ENCODE measurements around the gene IL18BP.

The IL18BP gene

DNA sequence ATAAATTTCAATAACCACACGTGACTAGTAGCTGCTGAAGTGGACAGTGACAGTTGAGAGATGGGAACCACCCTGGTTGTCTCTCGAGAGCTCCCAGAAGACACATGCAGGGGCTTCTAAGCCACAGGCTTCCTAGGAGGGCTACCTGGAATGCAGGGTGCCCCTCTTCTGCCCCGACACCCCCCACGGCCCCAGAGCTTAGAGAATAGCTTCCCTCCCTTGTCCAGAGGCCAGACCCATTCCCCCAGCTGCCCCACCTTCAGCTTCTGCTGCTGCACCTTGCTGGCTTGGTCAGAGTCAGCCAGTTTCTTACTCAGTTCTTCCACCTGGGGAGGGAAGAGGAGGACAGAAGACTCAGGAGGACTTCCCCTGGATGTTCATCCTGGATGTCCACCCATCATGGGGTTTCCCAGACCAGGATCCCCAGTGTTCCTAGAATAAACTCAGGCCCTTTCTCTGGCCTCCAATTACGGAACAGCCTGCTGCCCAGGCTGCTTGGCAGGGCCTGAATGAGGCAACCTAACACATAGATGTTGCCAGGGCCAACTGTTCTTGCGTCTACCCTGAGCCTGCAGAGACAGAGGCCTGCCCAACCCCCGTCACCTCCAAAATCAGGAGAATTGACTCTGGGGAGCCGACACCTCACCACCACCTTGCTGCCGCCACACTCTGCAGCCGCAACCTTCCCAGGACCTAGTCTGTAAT is 12.0 kb downstream of the IL18BP start:
- POLR2A ChIA-PET: interaction anchor here (0.6 kb wide), 2 partner anchors 117 to 740 kb away, joined by 3 read pairs; no protein-coding TSS in a partner anchor
- H3K27ac ChIP-seq (ENCODE audit: insufficient read depth in 1 of 2, low read depth in 1 of 2, low read length in 2 of 2, poor library complexity in 1 of 2, severe bottlenecking in 2 of 2): no peak overlapping the region
- H3K4me1 ChIP-seq (ENCODE audit: control extremely low read depth in 1 of 4, control insufficient read depth in 4 of 4, insufficient read depth in 4 of 4, low read length in 3 of 4): no peaks in the 10 kb centered on the region
- no peak overlapping the region for H3K4me3 ChIP-seq (ENCODE audit: control insufficient read depth in 1 of 7, extremely low read depth in 1 of 7, insufficient read depth in 4 of 7, low read depth in 2 of 7, low read length in 6 of 7)
- no peak for DNase-seq
- WGBS (ENCODE audit: insufficient coverage): 94% methylated on average over 6 of the region's 10 CpGs
- no peaks in the 10 kb centered on the region for H3K9me3 ChIP-seq (ENCODE audit: control extremely low read depth in 1 of 5, control insufficient read depth in 4 of 5, insufficient read depth in 2 of 5, low read depth in 1 of 5, low read length in 4 of 5)
- CTCF ChIA-PET: interaction anchor here (0.8 to 10.0 kb wide), 3 partner anchors 11 to 33 kb away, joined by 3 to 99 read pairs (median 8); no protein-coding TSS in a partner anchor
- H3K27me3 ChIP-seq (replicated peaks in 2 of 5; ENCODE audit: control insufficient read depth in 4 of 5, insufficient read depth in 5 of 5, low read length in 4 of 5): no peaks in the 10 kb centered on the region
- peaks cover 35 to 99% (median 93%) of the 10 kb centered on the region in 4 experiments for H3K36me3 ChIP-seq (ENCODE audit: control insufficient read depth in 4 of 4, insufficient read depth in 4 of 4, low read length in 3 of 4)

DNA sequence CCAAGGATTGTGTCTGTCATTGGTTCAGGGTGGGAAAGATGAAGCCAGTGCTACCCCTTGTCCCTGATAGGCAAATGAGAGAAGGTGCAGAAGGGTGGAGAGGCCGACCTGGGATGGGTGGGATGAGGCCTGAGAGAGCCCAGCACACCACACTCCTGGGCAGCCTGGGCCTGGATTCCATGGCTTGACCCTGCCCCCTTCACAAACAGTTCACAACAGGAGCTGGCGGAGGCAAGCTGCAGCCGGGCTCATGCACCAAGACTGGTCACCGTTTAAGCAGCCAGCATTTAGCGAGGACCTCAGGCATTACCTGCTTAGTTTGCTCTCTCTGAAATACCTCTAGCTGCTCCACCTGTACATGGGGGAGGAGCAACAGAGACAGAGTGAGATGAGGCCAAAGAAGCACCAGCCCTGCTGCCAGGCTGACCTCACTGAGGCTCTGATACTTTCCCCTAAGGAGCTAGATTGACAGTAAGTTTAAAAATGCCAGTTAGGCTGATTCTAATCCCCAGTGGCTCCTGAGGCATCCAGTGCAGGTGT is 13.5 kb downstream of the IL18BP start:
- Histone ChIP-seq H3K4me3 (ENCODE audit: control insufficient read depth in 1 of 7, extremely low read depth in 1 of 7, insufficient read depth in 4 of 7, low read depth in 2 of 7, low read length in 6 of 7) (no peak overlapping the region), H3K27me3 (replicated peaks in 2 of 5; ENCODE audit: control insufficient read depth in 4 of 5, insufficient read depth in 5 of 5, low read length in 4 of 5) (no peaks in the 10 kb centered on the region), H3K9me3 (ENCODE audit: control extremely low read depth in 1 of 5, control insufficient read depth in 4 of 5, insufficient read depth in 2 of 5, low read depth in 1 of 5, low read length in 4 of 5) (no peaks in the 10 kb centered on the region), H3K36me3 (ENCODE audit: control insufficient read depth in 4 of 4, insufficient read depth in 4 of 4, low read length in 3 of 4) (peaks cover 38 to 99% (median 93%) of the 10 kb centered on the region in 4 experiments), H3K27ac (ENCODE audit: insufficient read depth in 1 of 2, low read depth in 1 of 2, low read length in 2 of 2, poor library complexity in 1 of 2, severe bottlenecking in 2 of 2) (no peak overlapping the region), H3K4me1 (ENCODE audit: control extremely low read depth in 1 of 4, control insufficient read depth in 4 of 4, insufficient read depth in 4 of 4, low read length in 3 of 4) (no peaks in the 10 kb centered on the region)
- DNase-seq: no peak
- ChIA-PET POLR2A (no interaction called here), CTCF (interaction anchor here (1.2 to 24.5 kb wide), 7 partner anchors 12 to 84 kb away, joined by 5 to 394 read pairs (median 99); partner anchors contain the start of gene IL18BP)
- WGBS (ENCODE audit: insufficient coverage): 97% methylated on average over 4 of the region's 5 CpGs

DNA sequence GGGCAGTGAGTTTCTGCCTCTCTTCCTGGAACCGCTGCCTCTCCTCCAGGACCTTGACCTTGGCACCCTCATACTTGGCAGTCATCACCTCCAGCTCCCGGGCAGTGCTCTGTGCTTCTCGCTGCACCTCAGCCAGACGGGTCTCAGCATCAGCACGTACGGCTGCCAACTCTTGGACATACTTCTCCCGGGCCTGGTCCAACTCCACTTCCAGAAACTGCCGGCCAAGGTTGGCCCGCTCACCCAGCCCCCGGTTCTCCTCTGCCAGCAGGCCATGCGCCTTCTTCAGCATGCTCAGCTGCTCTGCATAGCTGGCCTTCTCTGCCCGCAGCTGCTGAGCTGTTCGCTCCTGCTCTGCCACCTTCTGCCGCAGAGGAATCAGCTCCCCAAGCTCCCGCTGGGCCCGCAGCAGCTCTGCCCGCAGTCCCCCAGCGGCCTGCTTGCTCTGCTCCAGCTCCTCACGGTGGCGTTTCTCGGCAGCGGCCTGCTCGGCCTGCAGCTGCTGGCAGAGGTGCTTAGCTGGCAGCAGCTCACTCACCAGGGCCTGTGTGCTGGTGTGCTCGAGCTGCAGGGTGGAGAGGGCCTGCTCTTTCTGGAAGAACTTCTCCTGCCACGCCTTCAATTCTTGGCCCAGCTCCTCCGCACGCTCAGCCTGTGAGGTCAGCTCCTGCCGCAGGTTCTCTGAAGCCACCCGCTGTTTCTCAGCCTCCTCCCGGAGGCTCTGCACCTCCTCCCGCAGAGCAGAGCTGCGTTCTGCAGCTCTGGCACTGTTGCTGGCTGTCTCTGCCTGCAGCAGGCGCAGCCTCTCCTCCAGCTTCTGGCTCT is 14.4 kb downstream of the IL18BP start:
- DNase-seq: no peak
- no peaks in the 10 kb centered on the region for H3K4me1 ChIP-seq (ENCODE audit: control extremely low read depth in 1 of 4, control insufficient read depth in 4 of 4, insufficient read depth in 4 of 4, low read length in 3 of 4)
- 98% methylated on average over 32 of the region's 33 CpGs for WGBS (ENCODE audit: insufficient coverage)
- POLR2A ChIA-PET: no interaction called here
- H3K27me3 ChIP-seq (replicated peaks in 2 of 5; ENCODE audit: control insufficient read depth in 4 of 5, insufficient read depth in 5 of 5, low read length in 4 of 5): no peaks in the 10 kb centered on the region
- H3K9me3 ChIP-seq (ENCODE audit: control extremely low read depth in 1 of 5, control insufficient read depth in 4 of 5, insufficient read depth in 2 of 5, low read depth in 1 of 5, low read length in 4 of 5): no peaks in the 10 kb centered on the region
- peaks cover 34 to 99% (median 94%) of the 10 kb centered on the region in 4 experiments for H3K36me3 ChIP-seq (ENCODE audit: control insufficient read depth in 4 of 4, insufficient read depth in 4 of 4, low read length in 3 of 4)
- CTCF ChIA-PET: interaction anchor here (1.2 to 24.5 kb wide), 8 partner anchors 13 to 131 kb away, joined by 5 to 394 read pairs (median 56); partner anchors contain the start of gene IL18BP
- H3K27ac ChIP-seq (ENCODE audit: insufficient read depth in 1 of 2, low read depth in 1 of 2, low read length in 2 of 2, poor library complexity in 1 of 2, severe bottlenecking in 2 of 2): peak overlapping the region in 1 of 2 experiments; percentile 14
- H3K4me3 ChIP-seq (ENCODE audit: control insufficient read depth in 1 of 7, extremely low read depth in 1 of 7, insufficient read depth in 4 of 7, low read depth in 2 of 7, low read length in 6 of 7): no peak overlapping the region

DNA sequence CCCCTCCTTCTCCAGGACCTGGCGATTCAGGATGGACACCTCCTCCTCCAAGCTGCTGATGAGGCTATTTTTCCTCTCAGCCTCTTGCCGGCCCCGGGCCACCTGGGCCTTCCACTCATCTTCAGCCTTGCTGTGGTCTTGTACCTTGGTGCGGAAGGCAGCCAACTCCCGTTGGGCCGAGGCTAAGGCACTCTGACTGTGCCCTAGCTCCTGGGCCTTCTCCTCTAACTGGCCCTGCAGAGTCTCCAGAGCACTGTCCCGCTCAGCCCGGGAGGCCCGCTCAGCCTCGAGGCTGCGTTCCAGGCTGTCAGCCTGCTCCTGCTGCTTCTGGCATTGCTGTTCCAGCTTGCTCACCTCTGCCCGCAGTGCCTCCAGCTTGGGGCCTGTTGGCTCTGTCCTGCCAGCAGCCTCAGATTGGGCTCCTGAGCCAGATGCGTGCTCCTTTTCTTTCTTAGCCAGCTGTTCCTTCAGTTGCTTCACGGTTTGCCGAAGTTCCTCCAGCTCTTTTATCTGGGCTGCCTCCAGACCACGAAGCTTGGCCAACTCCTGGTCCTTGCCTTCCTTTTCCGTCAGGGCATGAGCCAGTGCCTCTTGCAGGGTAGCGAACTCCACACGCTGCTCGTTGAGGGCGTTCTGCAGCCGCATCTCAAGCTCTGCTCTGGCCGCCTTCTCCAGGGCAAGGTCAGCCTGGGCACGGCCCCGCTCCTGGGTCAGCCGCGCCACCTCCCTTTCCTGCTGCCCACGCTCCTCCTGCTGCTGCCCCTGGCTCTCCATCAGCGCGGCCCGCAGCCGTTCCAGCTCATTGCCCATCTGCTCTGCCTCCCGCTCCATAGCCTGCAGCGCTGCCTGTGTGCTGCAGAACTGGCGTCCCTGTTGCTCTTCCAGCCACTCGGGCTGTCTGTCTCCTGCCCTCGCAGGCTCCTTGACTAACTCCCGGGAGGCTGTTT is 15.3 kb downstream of the IL18BP start:
- WGBS (ENCODE audit: insufficient coverage): 97% methylated on average over 38 of the region's 38 CpGs
- no peaks in the 10 kb centered on the region for H3K27me3 ChIP-seq (replicated peaks in 2 of 5; ENCODE audit: control insufficient read depth in 4 of 5, insufficient read depth in 5 of 5, low read length in 4 of 5)
- POLR2A ChIA-PET: no interaction called here
- DNase-seq: no peak
- no peaks in the 10 kb centered on the region for H3K4me1 ChIP-seq (ENCODE audit: control extremely low read depth in 1 of 4, control insufficient read depth in 4 of 4, insufficient read depth in 4 of 4, low read length in 3 of 4)
- no peaks in the 10 kb centered on the region for H3K9me3 ChIP-seq (ENCODE audit: control extremely low read depth in 1 of 5, control insufficient read depth in 4 of 5, insufficient read depth in 2 of 5, low read depth in 1 of 5, low read length in 4 of 5)
- peaks cover 39 to 100% (median 96%) of the 10 kb centered on the region in 4 experiments for H3K36me3 ChIP-seq (ENCODE audit: control insufficient read depth in 4 of 4, insufficient read depth in 4 of 4, low read length in 3 of 4)
- H3K4me3 ChIP-seq (ENCODE audit: control insufficient read depth in 1 of 7, extremely low read depth in 1 of 7, insufficient read depth in 4 of 7, low read depth in 2 of 7, low read length in 6 of 7): no peak overlapping the region
- CTCF ChIA-PET: interaction anchor here (0.9 to 24.5 kb wide), 12 partner anchors 13 to 130 kb away, joined by 3 to 394 read pairs (median 12); partner anchors contain the start of gene IL18BP
- no peak overlapping the region for H3K27ac ChIP-seq (ENCODE audit: insufficient read depth in 1 of 2, low read depth in 1 of 2, low read length in 2 of 2, poor library complexity in 1 of 2, severe bottlenecking in 2 of 2)

DNA sequence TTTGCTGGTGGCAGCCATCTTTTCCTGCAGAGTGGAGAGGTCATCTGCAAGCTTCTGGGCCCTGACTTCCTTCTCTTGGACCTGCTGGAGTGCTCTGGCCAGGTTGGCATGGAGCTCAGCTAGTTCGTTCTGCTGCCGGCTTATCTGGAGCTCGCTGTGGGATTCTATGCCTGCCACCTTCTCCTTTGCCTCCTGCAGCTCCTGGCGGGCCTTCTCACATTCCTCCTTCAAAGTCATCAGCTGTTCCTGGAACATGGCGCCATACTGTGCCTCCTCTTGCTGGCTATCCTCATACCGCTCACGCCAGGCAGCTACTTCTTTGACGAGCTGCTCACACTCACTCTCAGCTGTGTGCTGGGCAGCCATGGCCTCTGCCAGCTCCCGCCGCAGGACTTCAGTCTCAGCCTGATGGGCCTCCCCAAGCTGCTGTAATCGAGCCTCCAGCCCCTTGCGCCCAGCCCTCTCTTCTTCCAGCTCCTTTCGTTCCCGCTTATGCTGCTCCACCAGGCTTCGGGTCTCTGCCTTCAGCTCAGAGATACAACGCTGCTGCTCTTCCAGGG is 16.1 kb downstream of the IL18BP start:
- no peaks in the 10 kb centered on the region for H3K9me3 ChIP-seq (ENCODE audit: control extremely low read depth in 1 of 5, control insufficient read depth in 4 of 5, insufficient read depth in 2 of 5, low read depth in 1 of 5, low read length in 4 of 5)
- no peak overlapping the region for H3K27ac ChIP-seq (ENCODE audit: insufficient read depth in 1 of 2, low read depth in 1 of 2, low read length in 2 of 2, poor library complexity in 1 of 2, severe bottlenecking in 2 of 2)
- WGBS (ENCODE audit: insufficient coverage): 96% methylated on average over 16 of the region's 16 CpGs
- H3K4me3 ChIP-seq (ENCODE audit: control insufficient read depth in 1 of 7, extremely low read depth in 1 of 7, insufficient read depth in 4 of 7, low read depth in 2 of 7, low read length in 6 of 7): no peak overlapping the region
- ChIA-PET CTCF (interaction anchor here (0.6 to 24.5 kb wide), 14 partner anchors 12 to 278 kb away, joined by 3 to 394 read pairs (median 4); partner anchors contain the start of gene IL18BP), POLR2A (no interaction called here)
- H3K36me3 ChIP-seq (ENCODE audit: control insufficient read depth in 4 of 4, insufficient read depth in 4 of 4, low read length in 3 of 4): peaks cover 38 to 100% (median 96%) of the 10 kb centered on the region in 4 experiments
- DNase-seq: no peak
- no peaks in the 10 kb centered on the region for H3K4me1 ChIP-seq (ENCODE audit: control extremely low read depth in 1 of 4, control insufficient read depth in 4 of 4, insufficient read depth in 4 of 4, low read length in 3 of 4)
- H3K27me3 ChIP-seq (replicated peaks in 2 of 5; ENCODE audit: control insufficient read depth in 4 of 5, insufficient read depth in 5 of 5, low read length in 4 of 5): no peaks in the 10 kb centered on the region

- H3K4me3 ChIP-seq (ENCODE audit: control insufficient read depth in 1 of 7, extremely low read depth in 1 of 7, insufficient read depth in 4 of 7, low read depth in 2 of 7, low read length in 6 of 7): no peak overlapping the region
- H3K27me3 ChIP-seq (replicated peaks in 2 of 5; ENCODE audit: control insufficient read depth in 4 of 5, insufficient read depth in 5 of 5, low read length in 4 of 5): no peaks in the 10 kb centered on the region
- ChIA-PET CTCF (interaction anchor here (1.0 to 24.5 kb wide), 15 partner anchors 11 to 277 kb away, joined by 3 to 394 read pairs (median 5); partner anchors contain the start of gene IL18BP), POLR2A (no interaction called here)
- no peaks in the 10 kb centered on the region for H3K4me1 ChIP-seq (ENCODE audit: control extremely low read depth in 1 of 4, control insufficient read depth in 4 of 4, insufficient read depth in 4 of 4, low read length in 3 of 4)
- 95% methylated on average over 9 of the region's 10 CpGs for WGBS (ENCODE audit: insufficient coverage)
- H3K27ac ChIP-seq (ENCODE audit: insufficient read depth in 1 of 2, low read depth in 1 of 2, low read length in 2 of 2, poor library complexity in 1 of 2, severe bottlenecking in 2 of 2): no peak overlapping the region
- H3K36me3 ChIP-seq (ENCODE audit: control insufficient read depth in 4 of 4, insufficient read depth in 4 of 4, low read length in 3 of 4): peaks cover 37 to 100% (median 94%) of the 10 kb centered on the region in 4 experiments
- no peaks in the 10 kb centered on the region for H3K9me3 ChIP-seq (ENCODE audit: control extremely low read depth in 1 of 5, control insufficient read depth in 4 of 5, insufficient read depth in 2 of 5, low read depth in 1 of 5, low read length in 4 of 5)
- peak; percentile 45 to 61 (median 60) for DNase-seq
Observed at GRCh38 chr11:72015511-72016061, 16.9 kb downstream of the IL18BP start.
